Endothelial cell of umbilical vein (primary cell): ENCODE data around the gene GARS1. TPM values are rescaled to one million over a fixed set of nuclear protein-coding genes. Genes with fewer than 3 reads are reported as not detected.

Source experiments
- BruUV-seq: library from RNA; stranded (reverse); fragments of 400-500 nt; replicated peaks from 2 replicates; lab custom pipeline; 2021; lab: Mats Ljungman, UMichigan
- CTCF ChIA-PET: fragments of 300-600, 350-600 bp; sonication (Branson Sonifier 250); formaldehyde crosslinking; loops from one replicate; lab custom pipeline; 2021; ENCODE audit warnings: antibody characterized with exemption, inconsistent platforms; lab: Charles Lee
- POLR2A ChIA-PET: fragments of 300-600, 350-600 bp; sonication (Branson Sonifier 250); formaldehyde crosslinking; loops from one replicate; lab custom pipeline; 2021; ENCODE audit warnings: antibody characterized with exemption, inconsistent platforms; lab: Charles Lee
- DNase-seq: peaks from one replicate; pipeline ENCODE4 v3.0.0-alpha.2; 2011; ENCODE audit warnings: low read depth, low spot score
- FAIRE-seq: peaks from 2 replicates; lab custom pipeline; 2011; peaks lifted over from hg19 to GRCh38; lab: Jason Lieb, UNC
- H2AFZ ChIP-seq: 2 replicates; pipeline ENCODE4 v1.6.0; 2012; ENCODE audit warnings: low read depth, low read length, control low read depth, inconsistent platforms
- H3K27ac ChIP-seq: 2 replicates; pipeline ENCODE4 v1.5.1; 2011; ENCODE audit warnings: low read depth, mild to moderate bottlenecking, control low read depth, low read length, moderate library complexity; ENCODE audit not compliant: insufficient read depth
- H3K27me3 ChIP-seq, 2 experiments: 2 replicates each; pipeline versions ENCODE4 v1.6.0 to v1.6.1; 2011; ENCODE audit warnings: low read length in 2 of 2, mixed read lengths in 1 of 2; ENCODE audit not compliant: control insufficient read depth in 2 of 2, insufficient read depth in 2 of 2
- H3K36me3 ChIP-seq, 2 experiments: 2 replicates in 1 of 2; 3 replicates in 1 of 2; pipeline ENCODE4 v1.5.1; 2011; ENCODE audit warnings: low read length in 2 of 2, mild to moderate bottlenecking in 1 of 2, moderate library complexity in 1 of 2; ENCODE audit not compliant: control insufficient read depth in 2 of 2, insufficient read depth in 2 of 2; ENCODE audit errors: extremely low read depth in 1 of 2
- H3K4me1 ChIP-seq: 3 replicates; pipeline ENCODE4 v1.5.1; 2011; ENCODE audit warnings: mild to moderate bottlenecking, low read length; ENCODE audit not compliant: control insufficient read depth, insufficient read depth; ENCODE audit errors: extremely low read depth
- H3K4me2 ChIP-seq: 2 replicates; pipeline ENCODE4 v1.6.1; 2011; ENCODE audit warnings: low read length, control low read depth, mixed read lengths; ENCODE audit not compliant: insufficient read depth
- H3K4me3 ChIP-seq, 3 experiments: fragments of 200-600 bp in 1 of 3; sonication (generic), shearing (Covaris generic) in 1 of 3; replicated peaks in 1 of 3; 2 replicates each; pipeline ENCODE4 v1.5.1; 2011 to 2016; ENCODE audit warnings: control low read depth in 3 of 3, low read length in 3 of 3, mild to moderate bottlenecking in 2 of 3, inconsistent platforms in 1 of 3, low read depth in 1 of 3, moderate library complexity in 1 of 3; ENCODE audit not compliant: insufficient read depth in 1 of 3
- H3K79me2 ChIP-seq: 2 replicates; pipeline ENCODE4 v1.6.0; 2012; ENCODE audit warnings: low read length, inconsistent platforms; ENCODE audit not compliant: control insufficient read depth, insufficient read depth
- H3K9ac ChIP-seq: replicated peaks from 2 replicates; pipeline ENCODE3; 2011; ENCODE audit warnings: low read length, control low read depth; ENCODE audit not compliant: insufficient read depth; ENCODE audit errors: extremely low read depth
- H3K9me1 ChIP-seq: replicated peaks from 3 replicates; pipeline ENCODE4 v1.6.0; 2011; ENCODE audit warnings: mild to moderate bottlenecking, low read length; ENCODE audit not compliant: control insufficient read depth, insufficient read depth; ENCODE audit errors: extremely low read depth
- H3K9me3 ChIP-seq: replicated peaks from 2 replicates; pipeline ENCODE4 v1.5.1; 2012; ENCODE audit warnings: low read length, inconsistent platforms; ENCODE audit not compliant: control insufficient read depth, insufficient read depth
- H4K20me1 ChIP-seq: replicated peaks from 2 replicates; pipeline ENCODE3; 2011; ENCODE audit warnings: mild to moderate bottlenecking, low read length; ENCODE audit not compliant: control insufficient read depth, insufficient read depth; ENCODE audit errors: extremely low read depth
- CTCF ChIP-seq, 2 donors: IDR thresholded peaks; 1 replicate in 1 of 2; 2 replicates in 1 of 2; pipeline ENCODE4 v1.5.1; 2011; ENCODE audit warnings: low read length in 2 of 2, mild to moderate bottlenecking in 2 of 2, moderate library complexity in 2 of 2, control low read depth in 1 of 2, inconsistent platforms in 1 of 2, low read depth in 1 of 2; ENCODE audit not compliant: insufficient read depth in 1 of 2; ENCODE audit errors: extremely low read depth in 1 of 2
- EZH2 ChIP-seq: IDR thresholded peaks from 2 replicates; pipeline ENCODE4 v1.6.1; 2012; ENCODE audit warnings: borderline replicate concordance, low read depth, mild to moderate bottlenecking, moderate library complexity, low read length, inconsistent platforms; ENCODE audit not compliant: severe bottlenecking
- FOS ChIP-seq: IDR thresholded peaks from 2 replicates; pipeline ENCODE4 v1.6.1; 2011; ENCODE audit warnings: mild to moderate bottlenecking, low read length, moderate library complexity, borderline replicate concordance; ENCODE audit not compliant: insufficient read depth
- GATA2 ChIP-seq: IDR thresholded peaks from 2 replicates; pipeline ENCODE4 v1.7.0; 2011; ENCODE audit warnings: low read depth, mild to moderate bottlenecking, moderate library complexity, mixed read lengths, low read length; ENCODE audit not compliant: insufficient read length, insufficient read depth
- MAX ChIP-seq: IDR thresholded peaks from 2 replicates; pipeline ENCODE4 v1.6.1; 2011; ENCODE audit not compliant: insufficient read depth, insufficient read length
- POLR2A ChIP-seq: IDR thresholded peaks from 2 replicates; pipeline ENCODE4 v1.6.1; 2012; ENCODE audit warnings: low read depth, mild to moderate bottlenecking, control low read depth, low read length
- POLR2AphosphoS5 ChIP-seq: IDR thresholded peaks from 2 replicates; pipeline ENCODE4 v1.6.1; 2012; ENCODE audit warnings: low read depth, mild to moderate bottlenecking, control low read depth, low read length, moderate library complexity; ENCODE audit not compliant: insufficient read depth
- dilution Hi-C: fragments of 300-500 bp; cut with MboI; formaldehyde crosslinking; loops from one replicate; pipeline ENCODE4 v1.15.0; 2019; ENCODE audit warnings: low sequenced_read_pairs; ENCODE audit not compliant: extremely low pct_ligation_motif_present
- intact Hi-C: fragments of 100-400 bp; cut with micrococcal nuclease; formaldehyde crosslinking; loops from one replicate; pipeline ENCODE4 v1.10.0; 2022
- polyA plus RNA-seq, 4 experiments: library from polyadenylated mRNA; depleted of rRNA in 3 of 4; stranded (reverse) in 3 of 4; unstranded in 1 of 4; fragments of >200 nt; gene quantifications; 2 replicates each; pipeline versions ENCODE4 v1.2.1 to v1.2.3, GENCODE V29; 2011 to 2012; ENCODE audit warnings: missing spikeins in 1 of 4
- total RNA-seq: library from RNA; stranded (reverse); gene quantifications from 2 replicates; pipeline ENCODE4 v1.2.3, GENCODE V29; 2021

GARS1 gene
- total and polyA plus RNA-seq, 2 donors (not counting 3 experiments of a cell fraction or from before 2014, with no cell fraction given) = 194 to 295 TPM

- Histone ChIP-seq H3K9me1 (no peaks in the 10 kb centered on the region), H2AFZ (no peak overlapping the region), H3K27ac (no peak overlapping the region), H3K9ac (no peak overlapping the region), H3K36me3 (no peaks in the 10 kb centered on the region), H3K4me1 (no peaks in the 10 kb centered on the region), H3K4me2 (no peak overlapping the region), H3K27me3 (no peaks in the 10 kb centered on the region), H3K4me3 (no peak overlapping the region), H3K79me2 (no peaks in the 10 kb centered on the region), H4K20me1 (no peaks in the 10 kb centered on the region), H3K9me3 (no peaks in the 10 kb centered on the region)
- ChIA-PET CTCF (interaction anchor here (1.4 kb wide), 1 partner anchor 11 kb away, joined by 3 read pairs; no protein-coding TSS in a partner anchor), POLR2A (no interaction called here)
- FAIRE-seq (no peak), DNase-seq (no peak)
- intact Hi-C loops (no loop called here), dilution Hi-C loops (no loop called here)
- no TSS peak for BruUV-seq
- TF ChIP-seq GATA2 = no peak
- no peak for TF ChIP-seq FOS
- TF ChIP-seq EZH2 = no peak
- TF ChIP-seq POLR2AphosphoS5 = no peak
- no peak for TF ChIP-seq POLR2A
- TF ChIP-seq MAX = no peak
- TF ChIP-seq CTCF (IDR thresholded peaks at IDR 0.05; ENCODE audit: extremely low read depth in 1 of 2, insufficient read depth in 1 of 2, low read depth in 1 of 2, low read length in 2 of 2) = no peak
Observed at GRCh38 chr7:30663414-30663813, 68.7 kb downstream of the GARS1 start.
